ENCODE data around the gene GRIK3.

GRCh38 chr1:36771240-36771639 lies 263.1 kb downstream of the GRIK3 start:
- no peak for TF ChIP-seq CTCF (conservative IDR thresholded peaks at IDR 0.05 in 1 of 2, IDR thresholded peaks at IDR 0.05 in 1 of 2; ENCODE audit: extremely low read depth in 1 of 2, insufficient read depth in 1 of 2, low read depth in 1 of 2, low read length in 2 of 2)
- no peak for TF ChIP-seq EZH2 (IDR thresholded peaks at IDR 0.05; ENCODE audit: borderline replicate concordance, low read length)
